ENCODE results near the gene MBLAC1. TPM values are rescaled to one million over a fixed set of nuclear protein-coding genes. Genes with fewer than 3 reads are reported as not detected.

The MBLAC1 gene
- total and polyA plus RNA-seq, 9 of the 15 experiments (the other 6 are each of a cell fraction or from before 2014, with no cell fraction given) = 0.03 to 3.1 (median 0.52) TPM

DNA sequence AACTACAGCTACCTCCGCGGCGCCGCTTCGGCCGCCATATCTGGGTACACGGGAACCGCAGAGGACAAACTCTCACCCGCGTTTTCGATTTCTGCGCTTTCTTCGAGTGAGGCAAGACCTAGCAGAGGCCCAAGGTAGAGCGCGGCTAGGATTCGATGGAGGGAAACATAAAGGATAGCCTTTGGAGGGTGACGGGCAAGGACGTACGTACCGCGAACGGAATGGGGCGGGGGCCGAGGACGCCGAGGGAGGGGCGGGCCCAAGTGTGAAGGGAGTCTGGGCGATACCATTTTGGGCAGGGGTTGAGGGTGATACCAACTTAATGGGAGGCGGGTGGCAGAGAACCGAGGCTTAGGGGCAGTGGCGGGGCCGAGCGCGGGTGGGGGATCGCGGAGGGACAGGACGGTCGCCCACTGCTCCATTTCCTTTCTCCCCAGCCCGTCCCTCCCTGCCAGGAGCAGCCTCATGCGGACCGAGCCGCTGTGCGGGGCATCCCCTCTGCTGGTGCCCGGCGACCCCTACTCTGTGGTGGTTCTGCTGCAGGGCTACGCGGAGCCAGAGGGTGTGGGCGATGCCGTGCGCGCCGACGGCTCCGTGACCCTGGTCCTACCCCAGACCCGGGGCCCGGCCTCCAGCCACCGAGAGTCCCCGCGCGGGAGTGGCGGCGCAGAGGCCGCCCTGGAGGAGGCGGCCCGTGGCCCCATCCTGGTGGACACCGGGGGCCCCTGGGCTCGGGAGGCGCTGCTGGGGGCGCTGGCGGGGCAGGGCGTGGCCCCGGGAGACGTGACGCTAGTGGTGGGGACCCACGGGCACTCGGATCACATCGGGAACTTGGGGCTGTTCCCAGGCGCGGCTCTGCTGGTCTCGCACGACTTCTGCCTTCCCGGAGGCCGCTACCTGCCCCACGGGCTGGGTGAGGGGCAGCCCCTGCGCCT is at the start of gene MBLAC1 (continued):
- TF ChIP-seq MYC (IDR thresholded peaks at IDR 0.05; ENCODE audit: low read depth, low read length) = peak; percentile 80; the same call in 1 of the 2 replicates
- no peak for TF ChIP-seq MYC (CRISPR knock-in tag; IDR thresholded peaks at IDR 0.05; ENCODE audit: borderline replicate concordance, low read depth)
- TF ChIP-seq, protein P1, sequence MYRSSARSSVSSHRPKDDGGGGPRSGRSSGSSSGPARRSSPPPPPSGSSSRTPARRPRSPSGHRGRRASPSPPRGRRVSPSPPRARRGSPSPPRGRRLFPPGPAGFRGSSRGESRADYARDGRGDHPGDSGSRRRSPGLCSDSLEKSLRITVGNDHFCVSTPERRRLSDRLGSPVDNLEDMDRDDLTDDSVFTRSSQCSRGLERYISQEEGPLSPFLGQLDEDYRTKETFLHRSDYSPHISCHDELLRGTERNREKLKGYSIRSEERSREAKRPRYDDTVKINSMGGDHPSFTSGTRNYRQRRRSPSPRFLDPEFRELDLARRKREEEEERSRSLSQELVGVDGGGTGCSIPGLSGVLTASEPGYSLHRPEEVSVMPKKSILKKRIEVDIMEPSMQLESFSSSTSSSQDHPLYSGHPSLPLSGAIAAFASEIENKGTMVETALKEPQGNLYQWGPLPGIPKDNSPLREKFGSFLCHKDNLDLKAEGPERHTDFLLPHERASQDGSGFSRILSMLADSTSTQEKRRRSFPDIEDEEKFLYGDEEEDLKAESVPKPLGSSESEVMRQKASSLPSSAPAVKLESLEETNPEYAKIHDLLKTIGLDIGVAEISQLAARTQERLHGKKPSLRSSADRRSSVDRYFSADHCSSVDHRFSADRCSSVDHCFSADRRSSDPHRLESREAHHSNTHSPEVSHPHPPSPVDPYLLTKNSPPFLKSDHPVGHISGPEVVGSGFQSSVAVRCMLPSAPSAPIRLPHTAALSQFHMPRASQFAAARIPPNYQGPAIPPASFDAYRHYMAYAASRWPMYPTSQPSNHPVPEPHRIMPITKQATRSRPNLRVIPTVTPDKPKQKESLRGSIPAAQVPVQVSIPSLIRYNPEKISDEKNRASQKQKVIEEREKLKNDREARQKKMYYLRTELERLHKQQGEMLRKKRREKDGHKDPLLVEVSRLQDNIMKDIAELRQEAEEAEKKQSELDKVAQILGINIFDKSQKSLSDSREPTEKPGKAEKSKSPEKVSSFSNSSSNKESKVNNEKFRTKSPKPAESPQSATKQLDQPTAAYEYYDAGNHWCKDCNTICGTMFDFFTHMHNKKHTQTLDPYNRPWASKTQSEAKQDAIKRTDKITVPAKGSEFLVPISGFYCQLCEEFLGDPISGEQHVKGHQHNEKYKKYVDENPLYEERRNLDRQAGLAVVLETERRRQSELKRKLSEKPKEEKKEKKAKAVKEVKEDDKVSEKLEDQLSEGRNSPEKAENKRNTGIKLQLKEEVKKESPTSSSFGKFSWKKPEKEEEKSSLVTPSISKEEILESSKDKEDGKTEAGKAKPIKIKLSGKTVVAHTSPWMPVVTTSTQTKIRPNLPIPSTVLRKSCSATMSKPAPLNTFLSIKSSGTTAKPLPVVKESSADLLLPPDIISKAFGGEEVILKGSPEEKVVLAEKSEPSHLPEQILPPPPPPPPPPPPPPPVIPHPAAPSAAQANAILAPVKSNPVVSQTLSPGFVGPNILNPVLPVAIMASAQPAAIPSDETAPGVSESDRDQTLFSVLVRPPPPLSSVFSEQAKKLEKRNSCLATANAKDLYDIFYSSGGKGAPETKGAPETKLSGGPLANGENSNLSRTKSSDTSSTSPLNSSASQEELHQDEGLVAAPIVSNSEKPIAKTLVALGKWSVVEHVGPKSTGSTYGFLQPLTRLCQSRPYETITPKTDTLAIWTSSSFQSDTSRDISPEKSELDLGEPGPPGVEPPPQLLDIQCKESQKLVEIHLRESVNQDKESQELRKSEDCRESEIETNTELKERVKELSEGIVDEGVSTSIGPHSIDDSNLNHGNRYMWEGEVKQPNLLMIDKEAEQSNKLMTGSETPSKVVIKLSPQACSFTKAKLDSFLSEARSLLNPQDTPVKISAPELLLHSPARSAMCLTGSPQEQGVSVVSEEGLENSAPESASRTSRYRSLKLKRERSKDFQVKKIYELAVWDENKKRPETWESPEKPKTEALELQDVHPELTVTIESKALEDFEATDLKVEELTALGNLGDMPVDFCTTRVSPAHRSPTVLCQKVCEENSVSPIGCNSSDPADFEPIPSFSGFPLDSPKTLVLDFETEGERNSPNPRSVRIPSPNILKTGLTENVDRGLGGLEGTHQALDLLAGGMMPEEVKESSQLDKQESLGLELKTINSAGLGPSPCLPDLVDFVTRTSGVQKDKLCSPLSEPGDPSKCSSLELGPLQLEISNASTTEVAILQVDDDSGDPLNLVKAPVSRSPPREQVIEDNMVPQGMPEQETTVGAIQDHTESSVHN (IDR thresholded peaks at IDR 0.05; ENCODE audit: borderline replicate concordance in 1 of 2, low read depth in 1 of 2) = no peak
- TF ChIP-seq, protein P2, sequence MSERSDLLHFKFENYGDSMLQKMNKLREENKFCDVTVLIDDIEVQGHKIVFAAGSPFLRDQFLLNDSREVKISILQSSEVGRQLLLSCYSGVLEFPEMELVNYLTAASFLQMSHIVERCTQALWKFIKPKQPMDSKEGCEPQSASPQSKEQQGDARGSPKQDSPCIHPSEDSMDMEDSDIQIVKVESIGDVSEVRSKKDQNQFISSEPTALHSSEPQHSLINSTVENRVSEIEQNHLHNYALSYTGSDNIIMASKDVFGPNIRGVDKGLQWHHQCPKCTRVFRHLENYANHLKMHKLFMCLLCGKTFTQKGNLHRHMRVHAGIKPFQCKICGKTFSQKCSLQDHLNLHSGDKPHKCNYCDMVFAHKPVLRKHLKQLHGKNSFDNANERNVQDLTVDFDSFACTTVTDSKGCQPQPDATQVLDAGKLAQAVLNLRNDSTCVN (CRISPR knock-in tag; IDR thresholded peaks at IDR 0.05) = no peak
- TF ChIP-seq GTF2E2 (tag; IDR thresholded peaks at IDR 0.05) = 0 out of 2 replicates have a peak, but pooled peaks have one; percentile 67
- TF ChIP-seq, protein P3, sequence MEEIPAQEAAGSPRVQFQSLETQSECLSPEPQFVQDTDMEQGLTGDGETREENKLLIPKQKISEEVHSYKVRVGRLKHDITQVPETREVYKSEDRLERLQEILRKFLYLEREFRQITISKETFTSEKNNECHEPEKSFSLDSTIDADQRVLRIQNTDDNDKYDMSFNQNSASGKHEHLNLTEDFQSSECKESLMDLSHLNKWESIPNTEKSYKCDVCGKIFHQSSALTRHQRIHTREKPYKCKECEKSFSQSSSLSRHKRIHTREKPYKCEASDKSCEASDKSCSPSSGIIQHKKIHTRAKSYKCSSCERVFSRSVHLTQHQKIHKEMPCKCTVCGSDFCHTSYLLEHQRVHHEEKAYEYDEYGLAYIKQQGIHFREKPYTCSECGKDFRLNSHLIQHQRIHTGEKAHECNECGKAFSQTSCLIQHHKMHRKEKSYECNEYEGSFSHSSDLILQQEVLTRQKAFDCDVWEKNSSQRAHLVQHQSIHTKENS (CRISPR knock-in tag; IDR thresholded peaks at IDR 0.05) = no peak
- no peak for TF ChIP-seq U2AF1 (optimal IDR thresholded peaks at IDR 0.05; ENCODE audit: low read depth, low read length)
- TF ChIP-seq MYNN (IDR thresholded peaks at IDR 0.05) = no peak
- no peak for TF ChIP-seq MYNN (CRISPR knock-in tag; IDR thresholded peaks at IDR 0.05)
- TF ChIP-seq FOXJ2 (tag; IDR thresholded peaks at IDR 0.05) = no peak; the same call in 1 of the 2 replicates
- TF ChIP-seq L3MBTL2 (IDR thresholded peaks at IDR 0.05) = peak; percentile 33; the same call in 1 of the 2 replicates
- peak; percentile 89 for TF ChIP-seq RBFOX2 (IDR thresholded peaks at IDR 0.05; ENCODE audit: low read depth, low read length)
